Adrenal gland (tissue), 12 donors: ENCODE data around the gene FAM120B. TPM values are rescaled to one million over a fixed set of nuclear protein-coding genes. Genes with fewer than 3 reads are reported as not detected.
A peak's percentile ranks its signal among the peaks of the same experiment; 100 is the strongest.

ENCODE experiments used
- DNase-seq, 7 donors: peaks; one replicate each; pipeline ENCODE4 v3.0.0-alpha.2; 2019 to 2020
- H3K27ac ChIP-seq, 5 donors: fragments of 200-600 bp; sonication (generic) in 4 of 5; 1 replicate in 3 of 5; 2 replicates in 2 of 5; pipeline versions ENCODE4 v1.5.1 to v1.8.0; 2016 to 2020; ENCODE audit warnings: mild to moderate bottlenecking in 1 of 5
- H3K27me3 ChIP-seq: fragments of 200-600 bp; 2 replicates; pipeline ENCODE4 v1.8.0; 2021
- H3K36me3 ChIP-seq, 2 donors: fragments of 200-600 bp; replicated peaks in 1 of 2; 1 replicate in 1 of 2; 2 replicates in 1 of 2; pipeline versions ENCODE4 v1.5.1 to v1.8.0; 2018 to 2022
- H3K4me1 ChIP-seq, 2 donors: fragments of 200-600 bp; replicated peaks in 1 of 2; 1 replicate in 1 of 2; 2 replicates in 1 of 2; pipeline versions ENCODE4 v1.5.1 to v1.8.0; 2018 to 2021
- H3K4me3 ChIP-seq, 4 donors: fragments of 200-600 bp; sonication (generic) in 3 of 4; one replicate each; pipeline ENCODE4 v1.5.1; 2016 to 2018
- H3K9me3 ChIP-seq, 3 donors: fragments of 200-600 bp; sonication (generic) in 1 of 3; replicated peaks in 1 of 3; 1 replicate in 2 of 3; 2 replicates in 1 of 3; pipeline versions ENCODE4 v1.5.1 to v1.8.0; 2016 to 2021
- POLR2A ChIP-seq, 2 donors: fragments of 450-650 bp; IDR thresholded peaks; one replicate each; pipeline ENCODE4 v1.6.1; 2017; ENCODE audit warnings: antibody characterized with exemption in 2 of 2, mild to moderate bottlenecking in 2 of 2, moderate library complexity in 1 of 2
- WGBS, 4 donors: extraction: QIAGEN DNeasy Blood & Tissue Kit in 2 of 4; methylation state at CpG; one replicate each; pipeline versions ENCODE4 v1.1.5 to v1.1.7; 2013 to 2017; 5-methylcytosine and 5-hydroxymethylcytosine counted together
- intact Hi-C, 2 donors: fragments of 100-400 bp; cut with DNase I; formaldehyde crosslinking; loops; one replicate each; pipeline versions ENCODE4 v1.14.1 to v1.15.0; 2022 to 2023
- polyA plus RNA-seq, 3 donors: library from polyadenylated mRNA; stranded (reverse); fragments of 200-250 nt in 2 of 3; fragments of 350-450 nt in 1 of 3; fragmentation: Illumina TruSeq in 1 of 3; extraction: RNeasy Lipid Tissue Mini Kit (QIAGEN cat#74804) in 1 of 3; gene quantifications; one replicate each; pipeline ENCODE4 v1.2.3, GENCODE V29; 2013 to 2014
- total RNA-seq, 9 donors: library from RNA; depleted of rRNA in 4 of 9; stranded (reverse); fragments of >200 nt in 4 of 9; fragments of 120-200 nt in 1 of 9; fragmentation: NEBNext Ultra II Directional in 1 of 9; extraction: Animal tissue kit (Norgen Biotek cat#: 25700) in 1 of 9; gene quantifications; one replicate each; pipeline versions ENCODE4 v1.1.0 to v1.2.4, GENCODE V29; 2013 to 2023
- TF ChIP-seq, protein P1 (sequence below), 6 experiments: fragments of 450-650 bp in 4 of 6; fragments of 200-600 bp in 2 of 6; sonication (generic) in 1 of 6; IDR thresholded peaks; 1 replicate in 5 of 6; 2 replicates in 1 of 6; pipeline versions ENCODE4 v1.5.1 to v1.8.0; 2016 to 2021; ENCODE audit warnings: antibody characterized with exemption in 6 of 6, mild to moderate bottlenecking in 2 of 6, moderate library complexity in 1 of 6
- donor health status: healthy with polysubstance abuse.
- donor health status: Bipolar disorder and iron deficiency.
- donor health status: DM: yes; HTN: yes; CAD: no.
- donor health status: DM: no; HTN: no; CAD: no.
- donor health status: DM: no; HTN: no; CAD: no.
- donor health status: DM: yes; HTN: yes; CAD: no.

Gene FAM120B
- total and polyA plus RNA-seq, 12 donors, result 12.4 to 42.0 (median 27.4) TPM

GRCh38 chr6:170291271-170292110 is 15.1 kb upstream of the FAM120B start:
- no peak for TF ChIP-seq POLR2A (IDR thresholded peaks at IDR 0.05)
- TF ChIP-seq, protein P1, sequence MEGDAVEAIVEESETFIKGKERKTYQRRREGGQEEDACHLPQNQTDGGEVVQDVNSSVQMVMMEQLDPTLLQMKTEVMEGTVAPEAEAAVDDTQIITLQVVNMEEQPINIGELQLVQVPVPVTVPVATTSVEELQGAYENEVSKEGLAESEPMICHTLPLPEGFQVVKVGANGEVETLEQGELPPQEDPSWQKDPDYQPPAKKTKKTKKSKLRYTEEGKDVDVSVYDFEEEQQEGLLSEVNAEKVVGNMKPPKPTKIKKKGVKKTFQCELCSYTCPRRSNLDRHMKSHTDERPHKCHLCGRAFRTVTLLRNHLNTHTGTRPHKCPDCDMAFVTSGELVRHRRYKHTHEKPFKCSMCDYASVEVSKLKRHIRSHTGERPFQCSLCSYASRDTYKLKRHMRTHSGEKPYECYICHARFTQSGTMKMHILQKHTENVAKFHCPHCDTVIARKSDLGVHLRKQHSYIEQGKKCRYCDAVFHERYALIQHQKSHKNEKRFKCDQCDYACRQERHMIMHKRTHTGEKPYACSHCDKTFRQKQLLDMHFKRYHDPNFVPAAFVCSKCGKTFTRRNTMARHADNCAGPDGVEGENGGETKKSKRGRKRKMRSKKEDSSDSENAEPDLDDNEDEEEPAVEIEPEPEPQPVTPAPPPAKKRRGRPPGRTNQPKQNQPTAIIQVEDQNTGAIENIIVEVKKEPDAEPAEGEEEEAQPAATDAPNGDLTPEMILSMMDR (IDR thresholded peaks at IDR 0.05), result no peak
- intact Hi-C loops, result no loop called here
- no peaks in the 10 kb centered on the region for H3K36me3 ChIP-seq
- peak in 5 of 7 donors; percentile 59 to 75 (median 71) for DNase-seq
- peak overlapping the region in 3 of 5 donors; percentile 26 to 78 (median 62) for H3K27ac ChIP-seq
- peaks cover 22% of the 10 kb centered on the region for H3K27me3 ChIP-seq
- H3K4me3 ChIP-seq, result peak overlapping the region in 2 of 4 donors; percentile 71 to 85
- 5 to 23% (median 7%) methylated on average over 15 to 87 of the region's 87 CpGs for WGBS, 4 donors
- peaks cover 33 to 52% of the 10 kb centered on the region in 2 donors for H3K4me1 ChIP-seq
- no peaks in the 10 kb centered on the region for H3K9me3 ChIP-seq

- Histone ChIP-seq H3K4me1 (peaks cover 33 to 57% of the 10 kb centered on the region in 2 donors), H3K27me3 (peaks cover 28% of the 10 kb centered on the region), H3K36me3 (no peaks in the 10 kb centered on the region), H3K9me3 (no peaks in the 10 kb centered on the region), H3K4me3 (peak overlapping the region in 1 of 4 donors; percentile 71), H3K27ac (peak overlapping the region in 2 of 5 donors; percentile 16 to 78)
- TF ChIP-seq, protein P1 (IDR thresholded peaks at IDR 0.05), result no peak
- no peak for TF ChIP-seq POLR2A (IDR thresholded peaks at IDR 0.05)
- intact Hi-C loops, result no loop called here
- 23 to 32% (median 27%) methylated on average over 11 of the region's 11 CpGs for WGBS, 4 donors
- no peak for DNase-seq
Measured at GRCh38 chr6:170292111-170292406, 14.5 kb upstream of the FAM120B start.

GRCh38 chr6:170292407-170293158 is 14.0 kb upstream of the FAM120B start:
- peaks cover 33% of the 10 kb centered on the region for H3K27me3 ChIP-seq
- WGBS, 4 donors, result 3 to 19% (median 18%) methylated on average over 10 to 13 of the region's 13 CpGs
- TF ChIP-seq, protein P1 (IDR thresholded peaks at IDR 0.05), result peak in 4 of 6 experiments; percentile 14 to 32 (median 20)
- TF ChIP-seq POLR2A (IDR thresholded peaks at IDR 0.05), result no peak
- peak in 2 of 7 donors; percentile 48 to 50 for DNase-seq
- H3K36me3 ChIP-seq, result no peaks in the 10 kb centered on the region
- peak overlapping the region in 1 of 4 donors; percentile 71 for H3K4me3 ChIP-seq
- H3K27ac ChIP-seq, result peak overlapping the region in 1 of 5 donors; percentile 78
- no peaks in the 10 kb centered on the region for H3K9me3 ChIP-seq
- intact Hi-C loops, result no loop called here
- H3K4me1 ChIP-seq, result peaks cover 33 to 52% of the 10 kb centered on the region in 2 donors
